A172 (cell line): Measurements from ENCODE around the gene ENOX1. TPM values are rescaled to one million over a fixed set of nuclear protein-coding genes. Genes with fewer than 3 reads are reported as not detected.

Experiments
- DNase-seq: peaks from one replicate; pipeline ENCODE4 v3.0.0-alpha.2; 2015; ENCODE audit warnings: low spot score
- total RNA-seq: library from RNA; depleted of rRNA; stranded (reverse); fragments of >200 nt; shearing (Covaris generic); gene quantifications from 2 replicates; pipeline ENCODE4 v1.2.3, GENCODE V29; 2014

The ENOX1 gene
- total RNA-seq, 1 experiment from 2014 or later, result not detected

- DNase-seq, result peak; percentile 52
Observed at GRCh38 chr13:43785650-43786471, 911 bp downstream of the ENOX1 start.

GRCh38 chr13:43785261-43785649 lies 1.5 kb downstream of the ENOX1 start:
- DNase-seq, result no peak

DNA sequence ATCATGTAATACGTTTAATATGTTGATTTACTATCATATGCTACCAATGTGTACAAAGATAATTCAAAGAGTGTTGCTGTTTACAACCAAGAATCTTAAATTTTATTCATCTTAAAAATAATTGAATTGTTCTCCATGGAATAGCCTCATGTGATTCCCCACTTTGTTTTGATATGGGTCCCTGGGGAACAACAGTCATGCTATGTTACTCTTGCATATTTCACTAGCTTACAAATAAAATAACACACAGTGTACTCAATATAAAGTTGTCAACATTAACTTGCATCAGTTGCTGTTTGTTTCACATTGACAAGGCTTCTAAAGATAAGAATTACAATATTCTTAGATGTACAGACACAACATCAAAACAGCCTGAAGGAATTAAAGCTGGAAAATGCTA lies 2.3 kb downstream of the ENOX1 start:
- DNase-seq, result no peak

- no peak for DNase-seq
Observed at GRCh38 chr13:43783820-43784219, 3.0 kb downstream of the ENOX1 start.

GRCh38 chr13:43782686-43783085 lies 4.1 kb downstream of the ENOX1 start:
- DNase-seq, result no peak

DNA sequence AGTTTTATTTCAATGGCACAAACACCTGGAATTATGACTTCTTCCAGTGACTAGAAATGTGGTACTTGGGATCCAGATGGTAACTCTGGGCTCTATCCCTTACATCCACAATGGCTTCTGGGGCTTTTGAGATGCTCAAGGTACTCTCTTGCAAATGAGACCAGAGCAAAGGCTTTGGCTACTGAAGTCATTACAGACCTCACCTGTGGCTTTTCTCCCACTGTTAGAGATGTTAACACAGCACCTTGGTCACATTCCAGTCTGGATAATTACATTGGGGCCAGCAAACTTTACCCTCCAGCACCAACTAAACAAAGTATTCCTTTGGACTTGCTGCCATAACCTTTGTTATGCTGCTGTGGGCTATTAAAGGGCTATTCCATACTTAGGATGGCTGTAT lies 6.1 kb downstream of the ENOX1 start:
- no peak for DNase-seq

- no peak for DNase-seq
Observed at GRCh38 chr13:43776501-43777079, 10.2 kb downstream of the ENOX1 start.

- DNase-seq, result no peak
Observed at GRCh38 chr13:43776006-43776405, 10.8 kb downstream of the ENOX1 start.

DNA sequence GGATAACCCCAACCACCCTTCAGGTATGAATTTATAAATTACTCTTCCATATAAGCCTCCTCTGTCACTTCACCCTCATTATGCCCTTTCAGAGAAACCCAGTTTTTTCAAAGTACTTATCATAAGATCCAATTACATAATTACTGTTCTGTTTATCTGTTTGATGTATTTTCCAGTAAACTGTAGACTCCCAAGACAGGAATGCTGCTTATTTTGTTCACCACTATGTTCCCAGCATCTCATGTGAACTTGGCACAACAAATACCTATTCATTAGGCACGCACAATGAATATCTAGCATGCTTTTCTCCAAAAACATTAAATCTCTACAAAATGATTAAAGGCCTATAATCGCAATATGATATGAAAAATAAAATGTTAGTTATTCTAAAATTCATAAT lies 13.2 kb downstream of the ENOX1 start:
- no peak for DNase-seq

DNA sequence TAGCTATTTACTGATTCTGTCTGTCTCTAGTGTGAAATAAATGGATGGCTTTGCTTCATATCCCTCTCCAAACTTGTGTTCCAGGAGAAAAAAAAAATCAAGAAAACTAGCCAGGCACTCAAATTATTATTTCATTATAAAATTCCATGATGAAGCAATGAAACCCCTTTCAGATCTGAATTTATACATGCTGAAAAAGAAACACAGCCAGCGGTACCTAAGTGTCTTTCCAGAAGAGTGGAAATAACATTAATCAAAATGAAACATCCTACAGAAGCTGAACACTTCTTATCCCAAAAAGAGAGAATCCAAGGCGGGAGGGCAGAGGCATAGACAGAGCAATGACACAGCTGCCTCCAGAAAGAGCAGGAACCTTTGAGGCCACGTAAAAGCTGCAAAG lies 15.9 kb downstream of the ENOX1 start:
- no peak for DNase-seq

- no peak for DNase-seq
Observed at GRCh38 chr13:43769529-43769928, 17.2 kb downstream of the ENOX1 start.

GRCh38 chr13:43767341-43767931 lies 19.3 kb downstream of the ENOX1 start:
- no peak for DNase-seq

- no peak for DNase-seq
Observed at GRCh38 chr13:43766725-43767124, 20.0 kb downstream of the ENOX1 start.

DNA sequence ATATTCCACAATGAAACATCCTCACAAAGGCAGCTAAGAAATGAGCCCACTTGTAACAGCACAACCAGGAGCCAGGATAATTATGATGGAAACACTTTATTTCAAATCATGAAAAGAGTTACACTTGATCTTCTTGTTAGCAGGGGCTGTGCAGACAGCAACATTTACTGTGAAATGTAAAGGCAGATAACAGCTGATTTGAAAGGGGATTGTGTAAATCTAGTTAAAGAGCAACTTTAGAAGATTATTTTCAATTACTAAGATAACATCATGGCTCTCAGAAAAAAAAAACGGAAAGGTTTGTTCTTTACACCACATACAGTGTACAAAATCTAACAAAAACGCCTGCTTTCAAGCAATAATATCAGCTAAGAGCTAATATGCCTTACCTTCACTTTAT lies 22.4 kb downstream of the ENOX1 start:
- DNase-seq, result no peak

- DNase-seq, result no peak
Observed at GRCh38 chr13:43763143-43763759, 23.5 kb downstream of the ENOX1 start.

GRCh38 chr13:43761616-43762315 lies 25.0 kb downstream of the ENOX1 start:
- DNase-seq, result no peak

- no peak for DNase-seq
Observed at GRCh38 chr13:43760257-43760656, 26.5 kb downstream of the ENOX1 start.

DNA sequence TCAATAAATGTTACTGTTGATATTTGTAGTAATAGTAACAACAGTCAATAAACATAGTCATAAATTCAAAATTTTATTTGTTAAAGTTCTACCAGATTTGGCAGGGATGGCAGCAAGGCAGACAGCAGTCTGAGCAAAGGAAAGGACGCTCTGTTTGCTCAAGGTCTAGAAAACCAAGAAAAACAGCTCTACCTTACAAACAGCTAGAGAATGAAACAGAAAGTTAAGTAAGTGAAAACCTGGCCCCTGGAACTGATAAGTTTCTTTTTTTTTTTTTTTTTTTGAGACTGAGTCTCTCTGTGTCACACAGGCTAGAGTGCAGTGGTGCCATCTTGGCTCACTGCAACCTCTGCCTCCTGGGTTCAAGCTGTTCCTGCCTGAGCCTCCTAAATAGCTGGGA lies 27.9 kb downstream of the ENOX1 start:
- no peak for DNase-seq

- DNase-seq, result no peak
Observed at GRCh38 chr13:43757266-43757665, 29.5 kb downstream of the ENOX1 start.

DNA sequence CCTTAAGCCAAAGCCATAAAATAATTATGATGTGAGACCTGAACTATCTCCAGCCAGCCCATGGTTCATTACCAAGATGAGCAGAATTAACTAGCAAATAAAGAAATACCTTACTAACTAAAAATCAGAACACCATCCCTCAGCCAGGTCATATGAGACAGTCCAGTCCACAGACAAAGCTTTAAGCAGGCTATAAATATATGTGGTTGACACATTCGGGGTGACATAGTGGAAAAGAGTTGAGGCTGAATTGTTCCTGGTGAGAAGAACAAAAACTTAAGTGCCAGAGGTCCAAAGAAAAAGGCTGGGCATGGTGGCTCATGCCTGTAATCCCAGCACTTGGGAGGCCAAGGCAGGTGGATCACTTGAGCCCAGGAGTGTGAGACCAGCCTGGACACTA lies 30.9 kb downstream of the ENOX1 start:
- DNase-seq, result no peak

- DNase-seq, result no peak
Observed at GRCh38 chr13:43751624-43752023, 35.1 kb downstream of the ENOX1 start.

DNA sequence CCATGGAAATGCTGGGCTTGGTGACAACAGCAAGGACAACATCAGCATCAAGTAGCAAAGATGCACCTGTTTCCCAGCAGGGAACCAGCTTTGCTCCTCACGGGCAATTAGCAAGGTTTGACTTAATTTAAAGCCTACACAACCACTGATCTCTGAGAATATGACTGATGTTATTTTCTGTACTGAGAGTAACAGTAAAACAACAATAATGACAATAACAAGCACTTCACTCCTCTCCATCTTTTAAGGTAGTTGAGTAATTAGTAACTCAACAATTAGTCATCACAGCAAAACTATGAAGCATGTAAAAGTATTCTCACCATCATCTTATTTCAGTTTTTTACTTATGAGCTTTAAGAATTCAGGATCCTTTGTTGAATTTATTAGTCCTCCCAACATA lies 37.3 kb downstream of the ENOX1 start:
- no peak for DNase-seq
